22Rv1 (cell line): ENCODE measurements around the gene CLEC9A.

Experiments
- CTCF ChIP-seq: fragments of 450-650 bp; IDR thresholded peaks from 2 replicates; pipeline ENCODE4 v1.5.1; 2017; ENCODE audit warnings: mild to moderate bottlenecking
- ZFX ChIP-seq: fragments of 450-650 bp; IDR thresholded peaks from 2 replicates; pipeline ENCODE4 v1.6.1; 2017; ENCODE audit warnings: antibody characterized with exemption, borderline replicate concordance

GRCh38 chr12:10025236-10025635 lies 5.2 kb upstream of the CLEC9A start:
- TF ChIP-seq CTCF (no peak), ZFX (no peak)
